HG03196 (cell line): Measurements from ENCODE around the gene PRKCQ.
"Not testable (repeated sequence)": the region's sequence is repeated elsewhere in the genome, so short reads cannot be mapped to it uniquely, and the experiment has no call there.

Source experiments
- ATAC-seq: cut with Tn5 transposase; IDR thresholded peaks from one replicate; pipeline ENCODE4 v1.9.1; 2021; ENCODE audit not compliant: unreplicated experiment

The PRKCQ gene

DNA sequence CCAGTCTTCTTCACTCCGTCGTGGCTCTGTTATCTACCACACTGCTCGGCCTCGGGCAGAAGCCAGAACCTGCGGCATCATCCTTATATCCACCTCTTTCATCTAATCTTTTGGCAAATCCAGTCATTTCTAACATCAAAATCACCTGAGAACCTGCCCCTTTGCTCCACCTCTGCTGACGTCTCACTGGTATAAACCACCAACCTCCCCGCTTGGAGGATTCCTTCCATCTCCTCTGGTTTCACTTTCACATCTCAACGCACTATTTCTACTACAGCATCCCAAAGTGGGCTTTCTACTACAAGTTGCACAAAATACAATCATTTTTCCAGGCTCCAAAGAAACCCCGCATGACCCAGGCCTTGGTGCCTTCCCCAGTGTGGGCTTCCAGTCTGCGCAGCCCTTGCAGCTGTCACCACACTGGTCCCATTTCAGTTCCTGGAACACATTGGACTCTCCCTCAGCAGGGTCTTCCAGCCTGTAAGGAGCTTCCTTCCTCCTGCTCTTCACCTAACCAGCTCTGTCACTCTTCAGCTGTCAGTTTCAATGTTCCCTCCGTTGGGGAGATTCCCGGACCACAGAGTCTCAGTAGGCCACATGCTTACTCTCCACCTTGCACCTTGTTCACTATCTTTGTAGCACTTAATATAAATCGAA is 85.0 kb downstream of the PRKCQ start:
- no peak for ATAC-seq

DNA sequence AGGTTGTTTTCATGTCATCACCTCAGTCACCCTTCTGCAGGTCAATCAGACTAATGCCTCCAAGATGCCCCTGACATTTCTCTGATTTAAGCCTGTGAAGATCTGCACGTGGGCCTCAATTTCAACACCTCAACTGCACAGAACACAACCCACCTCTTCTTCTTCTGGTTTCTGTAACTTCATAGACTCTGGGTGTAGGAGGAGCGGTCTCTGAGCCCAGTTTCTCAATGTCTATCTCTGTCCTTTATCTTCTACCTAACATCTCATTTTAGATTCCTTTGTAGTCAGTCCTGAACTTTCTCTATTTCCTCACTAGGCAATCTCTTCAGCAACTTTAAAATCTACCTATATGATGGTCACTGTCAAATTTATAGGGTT is 85.6 kb downstream of the PRKCQ start:
- ATAC-seq, result no peak

DNA sequence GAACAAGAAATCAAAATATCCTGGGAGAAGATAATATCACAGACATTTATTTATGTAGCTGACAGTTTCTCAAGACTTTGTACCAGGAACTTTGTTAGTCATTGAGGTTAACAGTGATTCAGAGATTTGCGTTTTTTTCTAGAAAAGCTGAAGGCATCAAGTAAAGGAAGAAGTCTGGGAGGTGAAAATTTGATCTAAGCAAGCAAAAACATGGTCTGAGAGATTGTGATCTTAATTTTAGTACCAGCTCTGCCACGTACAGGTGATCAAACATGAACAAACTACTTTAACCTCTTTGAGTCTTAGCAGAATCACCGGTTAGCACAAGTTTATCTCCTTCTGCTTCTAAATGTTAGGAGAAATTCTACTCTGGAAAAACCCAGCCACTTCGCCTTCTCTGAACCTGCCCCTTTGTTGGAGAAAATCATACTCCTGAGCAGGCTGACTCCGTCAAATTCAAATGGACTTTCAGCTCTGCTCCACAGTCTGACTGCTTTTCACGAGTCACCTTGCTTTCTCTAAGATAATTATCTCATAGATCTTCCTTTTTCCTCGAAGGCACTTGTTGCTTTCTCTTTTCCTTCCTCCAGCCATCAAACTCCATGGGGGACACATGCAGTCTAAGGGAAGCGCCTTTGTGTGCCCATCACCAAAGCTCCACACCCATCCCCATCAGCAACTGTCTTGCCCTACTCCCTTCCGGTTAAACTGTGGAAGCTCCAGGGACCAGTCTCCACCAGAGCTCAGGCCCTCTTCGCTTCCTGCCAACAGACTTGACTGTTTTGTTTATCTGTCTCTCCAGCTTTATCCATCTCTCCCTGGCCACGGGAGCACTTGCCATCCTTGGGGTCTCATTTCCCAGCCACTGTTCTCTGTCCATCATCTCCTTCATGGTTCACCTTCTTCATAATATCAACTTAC is 86.3 kb downstream of the PRKCQ start:
- no peak for ATAC-seq

DNA sequence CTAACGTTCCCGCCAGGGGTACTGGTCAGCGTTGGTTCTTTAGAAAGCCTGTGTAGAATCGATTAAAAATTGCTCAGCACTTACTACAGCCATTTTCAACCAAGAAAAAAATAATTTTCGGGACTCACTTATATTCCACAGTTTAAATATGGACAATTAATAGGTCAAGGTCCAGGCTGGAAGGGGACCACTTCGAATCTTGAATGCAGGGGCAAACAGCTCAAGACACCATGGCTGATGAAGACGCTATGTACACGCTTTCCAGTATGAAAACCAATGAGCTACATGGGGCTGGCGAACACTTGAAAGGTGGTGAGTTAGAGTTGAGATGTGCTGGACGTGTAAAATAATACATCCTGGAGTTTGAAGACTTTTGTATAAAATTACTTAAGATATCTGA is 87.2 kb downstream of the PRKCQ start:
- ATAC-seq, result no peak

DNA sequence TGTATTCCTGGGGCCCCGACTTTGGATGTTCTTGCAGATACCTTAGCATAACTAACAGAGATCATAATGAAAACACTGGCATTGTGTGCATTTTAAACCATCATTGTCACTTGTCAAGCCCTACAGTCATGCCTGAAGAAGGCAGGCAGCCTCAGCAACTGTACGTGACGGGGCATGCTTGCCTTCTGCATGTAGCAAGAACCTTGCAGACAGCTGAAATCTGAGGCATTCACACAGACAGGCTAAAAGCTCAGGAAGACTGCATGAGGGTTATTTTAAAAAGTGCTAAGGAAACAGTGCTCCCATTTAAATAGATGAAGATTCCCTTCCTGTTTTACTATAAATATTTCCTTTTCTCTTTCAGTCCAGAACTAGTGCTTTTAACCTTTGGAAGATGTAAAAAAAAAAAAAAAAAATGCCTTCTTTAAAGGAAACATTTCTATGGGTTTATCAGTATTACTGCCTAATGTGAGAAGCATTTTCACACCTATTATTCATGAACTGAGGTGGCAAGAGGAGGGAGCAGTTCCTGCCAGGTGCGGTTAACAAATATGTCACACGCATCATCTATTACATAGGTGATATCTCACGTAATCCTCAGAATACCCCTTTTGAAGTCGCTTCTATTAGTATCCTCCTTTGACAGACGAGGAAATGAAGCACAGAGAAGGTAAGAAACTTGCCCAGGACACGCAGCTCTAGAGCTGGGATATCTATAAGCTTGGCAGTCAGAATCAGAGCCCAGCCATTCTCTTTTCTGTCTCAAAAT is 88.1 kb downstream of the PRKCQ start:
- ATAC-seq, result no peak

DNA sequence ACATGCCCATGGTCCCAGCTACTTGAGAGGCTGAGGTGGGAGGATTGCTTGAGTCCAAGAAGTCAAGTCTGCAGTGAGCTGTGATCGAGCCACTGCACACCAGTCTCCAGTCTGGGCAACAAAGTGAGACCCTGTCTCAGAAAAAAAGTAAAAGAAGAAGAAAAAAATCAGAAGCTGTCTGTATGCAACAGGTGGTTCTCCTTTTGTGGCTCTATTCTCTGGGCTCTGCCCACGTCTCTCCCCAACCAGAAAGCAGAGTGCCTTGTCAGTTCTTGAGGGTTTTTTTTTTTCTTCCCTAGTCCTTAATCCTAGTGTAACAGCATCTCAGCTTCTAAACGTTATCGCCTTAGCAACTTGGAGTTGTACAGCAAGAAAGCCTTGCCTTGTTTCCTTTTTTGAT is 89.5 kb downstream of the PRKCQ start:
- ATAC-seq, result no peak

DNA sequence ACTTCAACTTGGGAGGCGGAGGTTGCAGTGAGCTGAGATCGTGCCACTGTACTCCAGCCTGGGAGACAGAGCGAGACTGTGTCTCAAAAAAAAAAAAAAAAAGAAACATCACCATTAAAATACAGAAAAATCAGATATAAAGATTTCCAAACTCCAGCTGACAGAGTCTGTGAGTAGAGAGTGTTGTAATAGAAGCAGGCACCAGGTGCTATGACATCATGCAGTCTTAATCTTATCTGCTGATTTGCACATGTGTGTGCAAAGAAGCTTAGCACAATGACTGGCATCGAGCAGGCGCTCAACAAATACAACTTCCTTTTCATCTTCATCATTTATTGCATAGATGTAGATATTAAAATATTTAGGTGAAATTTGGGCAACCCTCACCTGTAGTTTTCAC is 92.2 kb downstream of the PRKCQ start:
- ATAC-seq, result no peak

DNA sequence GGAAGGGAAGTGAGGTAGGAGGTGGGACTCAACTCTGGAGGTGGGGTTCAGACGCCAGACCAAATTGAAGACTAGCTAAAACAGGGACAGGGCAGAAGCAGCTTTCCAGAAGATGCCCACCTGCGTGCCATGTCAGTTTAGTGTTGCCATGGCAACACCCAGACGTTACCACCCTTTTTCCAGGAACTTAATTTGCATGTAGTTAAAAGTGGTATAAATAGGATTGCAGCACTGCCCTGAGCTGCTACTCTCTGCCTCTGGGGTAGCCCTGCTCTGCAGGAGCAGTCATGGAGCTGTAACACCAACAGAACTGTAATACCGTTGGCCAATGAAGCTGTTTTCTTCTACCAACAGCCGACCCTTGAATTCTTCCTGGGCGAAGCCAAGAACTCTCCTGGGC is 93.8 kb downstream of the PRKCQ start:
- ATAC-seq, result no peak

DNA sequence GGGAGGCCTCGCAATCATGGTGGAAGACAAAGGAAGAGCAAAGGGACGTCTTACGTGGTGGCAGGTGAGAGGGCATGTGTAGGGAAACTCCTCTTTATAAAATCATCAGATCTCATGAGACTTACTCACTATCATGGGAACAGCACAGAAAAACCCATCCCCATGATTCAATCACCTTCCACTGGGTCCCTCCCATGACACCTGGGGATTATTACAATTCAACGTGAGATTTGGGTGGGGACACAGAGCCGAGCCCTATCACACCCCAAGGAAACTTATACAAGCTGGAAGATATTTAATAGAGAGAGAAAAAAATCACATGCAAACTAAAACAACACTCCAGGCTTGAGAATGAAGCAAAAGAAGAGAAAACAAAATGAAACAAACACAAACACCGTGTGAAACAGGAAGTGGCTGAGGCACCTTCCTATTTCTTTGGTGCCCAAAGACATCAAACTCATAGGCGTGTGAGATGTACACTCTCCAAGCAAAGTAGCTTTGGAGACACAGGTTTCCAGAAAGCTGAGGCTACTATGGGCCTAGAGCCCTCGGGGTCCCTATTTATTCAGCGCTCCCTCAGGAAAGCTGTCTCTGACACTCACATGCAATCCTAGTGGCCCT is 97.2 kb downstream of the PRKCQ start:
- no peak for ATAC-seq

DNA sequence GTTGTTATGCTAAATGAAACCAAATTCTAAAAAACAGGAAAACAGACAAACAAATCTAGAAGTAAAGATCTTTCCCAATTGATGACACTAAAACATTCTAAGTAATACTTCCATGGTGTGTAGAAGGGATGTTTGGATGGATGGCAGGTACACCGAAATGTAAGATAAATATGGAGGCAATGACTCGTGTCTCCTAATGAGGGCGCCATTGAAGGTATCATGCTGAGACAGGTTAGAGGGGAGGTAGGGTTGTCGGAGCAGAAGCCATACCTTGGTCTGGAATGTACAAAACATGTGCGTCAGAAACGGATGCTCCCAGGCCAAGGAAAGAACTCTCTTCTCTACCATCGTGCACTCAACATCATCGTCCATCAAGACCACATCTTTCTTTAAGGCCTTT is 101.4 kb downstream of the PRKCQ start:
- ATAC-seq, result no peak

DNA sequence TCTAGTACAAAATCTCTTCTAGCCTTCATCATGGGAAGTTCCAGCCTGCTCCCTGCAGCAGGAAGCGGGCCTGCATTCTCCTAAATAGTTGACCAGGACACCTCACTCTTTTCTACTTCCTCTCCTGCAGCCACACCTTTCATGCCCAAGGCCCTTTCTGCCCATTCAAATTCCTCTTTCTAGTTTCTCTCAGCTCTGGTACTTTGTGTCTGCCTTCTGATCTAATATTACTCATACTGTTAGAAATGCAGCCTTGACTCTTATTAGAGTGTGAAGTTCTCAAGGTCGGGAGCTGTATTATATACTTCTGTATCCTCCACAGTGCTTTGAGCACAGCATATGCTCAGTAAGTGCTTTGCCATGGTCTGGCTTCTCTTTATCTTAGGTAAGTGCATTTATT is 103.1 kb downstream of the PRKCQ start:
- no peak for ATAC-seq

DNA sequence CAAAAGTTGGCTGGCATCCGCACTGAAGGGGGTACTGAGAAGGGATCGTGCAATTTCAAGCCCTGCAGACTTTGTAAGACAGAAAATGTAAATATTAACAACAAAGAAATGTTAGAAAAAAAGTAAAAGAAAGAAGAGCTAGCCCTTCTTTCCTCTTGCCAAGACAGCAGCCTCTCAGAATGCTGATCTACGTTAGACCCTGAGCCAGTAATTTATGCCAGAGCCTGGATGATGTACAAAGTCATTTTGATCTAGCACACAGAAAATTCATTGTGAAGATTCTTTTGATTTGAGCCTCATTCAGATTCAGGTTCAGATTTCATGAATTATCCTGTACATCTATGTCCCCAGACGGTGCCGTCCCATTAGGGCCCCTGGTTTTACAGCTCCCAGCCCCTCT is 105.2 kb downstream of the PRKCQ start:
- ATAC-seq, result no peak

DNA sequence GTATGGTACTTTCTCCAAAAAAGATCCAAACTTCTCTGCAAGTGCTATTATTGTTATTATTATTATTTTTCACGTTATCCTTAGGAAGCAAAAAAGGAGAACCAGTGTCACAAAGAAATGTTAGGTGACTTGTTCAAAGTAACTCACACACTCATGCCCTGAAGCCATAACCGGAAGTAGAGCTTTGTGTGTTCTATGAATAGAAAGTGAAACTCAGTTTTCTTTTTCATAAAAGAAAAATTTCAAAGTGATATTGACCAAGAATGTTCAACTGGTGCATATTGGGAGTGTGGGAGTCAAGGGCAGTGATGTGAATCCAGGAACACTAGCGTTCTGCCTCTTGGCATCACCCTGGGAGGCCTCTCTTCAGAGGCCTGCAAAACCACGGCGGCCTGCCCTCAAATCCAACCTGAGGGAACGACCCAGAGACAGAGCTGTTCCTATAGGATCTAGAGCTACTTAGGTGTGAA is 106.1 kb downstream of the PRKCQ start:
- ATAC-seq, result no peak

DNA sequence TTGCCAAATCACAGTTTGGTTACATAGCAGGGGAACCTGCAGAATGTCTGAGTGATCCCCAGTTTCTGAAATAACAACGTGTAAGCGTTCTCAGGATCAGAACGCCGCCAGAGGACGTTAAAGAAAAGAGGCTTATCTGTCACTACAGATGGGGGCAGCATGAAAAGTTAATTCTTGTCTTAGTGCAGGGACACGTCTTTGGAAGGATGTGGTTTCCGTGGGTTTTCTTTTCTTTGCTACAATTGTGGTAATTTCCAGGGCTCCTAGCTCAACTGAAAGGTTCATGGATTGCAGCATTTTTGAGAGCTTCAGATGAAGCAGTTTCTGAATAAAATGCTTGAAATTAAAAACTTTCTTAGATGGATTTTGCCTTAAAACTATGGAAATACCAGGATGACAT is 106.6 kb downstream of the PRKCQ start:
- peak; percentile 61 for ATAC-seq

DNA sequence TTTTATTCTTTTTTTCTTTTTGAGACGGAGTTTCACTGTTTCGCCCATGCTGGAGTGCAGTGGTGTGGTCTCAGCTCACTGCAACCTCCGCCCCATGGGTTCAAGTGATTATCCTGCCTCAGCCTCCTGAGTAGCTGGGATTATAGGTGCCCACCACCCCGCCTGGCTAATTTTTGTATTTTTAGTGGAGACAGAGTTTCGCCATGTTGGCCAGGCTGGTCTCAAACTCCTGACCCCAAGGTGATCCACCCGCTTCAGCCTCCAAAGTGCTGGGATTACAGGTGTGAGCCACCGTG is 107.4 kb downstream of the PRKCQ start:
- ATAC-seq, result not testable (repeated sequence)

DNA sequence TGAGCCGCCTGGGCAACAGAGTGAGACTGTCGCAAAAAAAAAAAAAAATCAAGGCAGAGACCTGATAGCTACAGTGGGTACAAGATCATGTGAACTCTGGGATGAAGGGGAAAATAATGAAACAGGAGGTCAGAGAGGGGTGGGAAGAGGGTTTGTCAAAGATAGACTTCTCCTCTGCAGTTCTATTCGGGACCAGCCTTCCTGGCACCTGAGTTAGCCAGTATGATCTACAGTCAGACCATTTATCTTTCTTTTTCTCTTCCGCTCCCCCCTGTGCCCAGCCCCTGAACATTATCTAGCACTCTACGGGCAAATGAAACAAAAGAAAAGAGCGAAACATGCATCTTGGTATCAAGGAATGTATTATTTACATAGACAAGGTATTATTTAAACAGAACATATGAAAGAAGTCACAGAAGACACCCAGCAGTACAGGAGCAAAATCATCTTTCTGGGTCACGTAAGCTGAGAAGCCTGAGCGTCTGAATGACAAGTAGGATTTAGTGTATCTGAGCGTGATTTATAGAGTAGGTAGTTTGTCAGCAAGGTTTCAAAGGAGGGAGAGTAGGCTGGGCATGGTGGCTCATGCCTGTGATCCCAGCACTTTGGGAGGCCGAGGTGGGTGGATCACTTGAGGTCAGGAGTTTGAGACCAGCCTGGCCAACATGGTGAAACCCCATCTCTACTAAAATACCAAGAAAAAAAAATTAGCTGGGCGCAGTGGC is 109.0 kb downstream of the PRKCQ start:
- no peak for ATAC-seq

DNA sequence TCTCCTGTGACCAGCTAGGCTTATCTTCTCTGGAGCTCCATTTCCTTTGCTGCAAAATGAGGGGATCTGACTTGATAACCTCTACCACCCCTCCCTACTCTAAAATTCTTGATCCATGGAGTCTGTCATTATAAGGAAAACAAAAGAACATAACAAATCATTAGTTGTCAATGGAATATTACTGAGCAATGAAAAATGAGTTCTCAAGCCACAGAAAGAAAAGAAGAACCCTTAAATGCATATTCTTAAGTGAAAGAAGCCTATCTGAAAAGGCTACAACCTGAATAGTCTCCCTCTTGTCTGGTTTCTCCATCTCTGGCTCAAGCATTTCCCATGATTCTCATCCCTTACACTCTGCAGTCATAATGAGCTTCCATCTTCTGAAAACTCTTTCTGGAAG is 110.4 kb downstream of the PRKCQ start:
- ATAC-seq, result no peak

DNA sequence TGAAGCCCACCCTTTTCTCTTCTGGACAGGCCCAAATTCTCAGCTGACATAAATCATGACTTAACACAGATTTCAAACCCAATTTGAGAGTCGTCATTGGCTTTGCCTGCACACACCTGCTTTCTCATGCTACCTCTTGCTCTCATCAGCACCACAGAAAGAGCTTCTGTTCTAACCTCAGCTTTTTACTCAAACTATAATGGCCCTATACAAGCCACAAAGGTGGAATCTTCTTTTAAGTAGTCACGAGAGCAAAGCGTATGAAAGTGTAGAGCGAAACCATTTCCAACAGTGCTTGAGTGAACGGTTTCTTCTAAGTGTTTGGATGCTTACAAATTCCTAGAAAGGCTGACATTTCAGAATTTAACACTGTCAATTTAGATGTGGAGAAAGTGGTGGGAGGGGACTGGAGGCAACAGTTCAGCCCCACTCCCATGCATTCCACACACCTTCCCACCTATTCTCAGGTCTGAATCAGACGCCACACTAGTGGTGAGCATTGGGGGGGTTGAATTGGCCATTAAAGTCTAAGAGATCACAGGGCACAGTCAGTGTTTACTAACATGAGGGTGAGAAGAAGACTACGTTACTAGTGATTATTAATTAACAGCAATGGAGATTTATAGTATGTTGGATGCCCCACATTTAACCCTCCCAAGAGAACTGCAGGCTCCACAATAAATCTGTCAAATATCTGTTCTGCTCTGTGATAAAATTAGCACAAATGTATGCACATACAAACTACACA is 114.0 kb downstream of the PRKCQ start:
- no peak for ATAC-seq

DNA sequence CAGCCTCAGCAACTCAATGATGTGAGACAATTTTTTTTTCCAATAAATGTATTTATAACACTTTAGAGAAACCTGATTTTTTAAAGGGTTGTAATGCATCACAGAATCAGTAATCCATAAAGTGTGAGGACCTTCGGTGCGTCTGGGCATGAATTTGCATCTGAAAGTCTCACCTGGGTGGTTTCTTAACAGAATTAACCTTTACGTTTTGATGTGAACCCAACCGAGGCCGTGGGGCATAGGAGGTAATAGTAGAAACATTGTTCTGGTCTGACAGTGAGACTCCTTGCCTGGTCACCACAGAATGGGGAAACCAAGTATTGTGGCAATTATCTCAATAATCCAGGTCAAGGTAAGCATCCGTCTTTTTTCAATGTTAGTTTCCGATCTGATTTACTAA is 114.6 kb downstream of the PRKCQ start:
- no peak for ATAC-seq

DNA sequence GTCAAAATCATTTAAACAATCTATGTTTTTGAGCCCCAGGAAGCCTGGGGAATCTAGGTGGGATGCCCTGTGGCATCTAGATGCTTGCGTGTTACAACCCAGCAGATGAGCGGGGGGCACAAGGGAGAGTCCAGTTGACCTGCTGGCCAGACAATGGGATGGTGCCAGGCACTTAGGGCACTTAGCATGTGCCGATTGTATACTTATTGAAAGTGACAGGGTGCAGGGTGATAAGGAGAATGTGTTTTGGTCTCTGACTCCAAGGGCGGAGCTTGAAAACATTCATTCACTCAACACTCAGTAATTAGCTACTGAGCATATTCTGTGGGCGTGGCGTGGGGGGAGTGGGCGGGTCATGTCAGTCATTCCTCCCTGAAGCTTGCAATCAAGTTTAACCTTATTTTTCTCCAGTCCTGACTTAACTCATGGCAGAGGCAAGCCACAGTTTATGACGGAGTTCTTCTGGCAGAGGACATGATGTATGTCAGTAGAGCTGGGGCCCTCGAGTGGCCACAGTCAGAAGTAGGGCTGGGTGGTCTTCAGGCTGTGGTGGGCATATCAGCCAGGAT is 115.1 kb downstream of the PRKCQ start:
- ATAC-seq, result no peak
